ENCODE results near the gene EML2.

Gene EML2

GRCh38 chr19:45567609-45568008 lies 71.6 kb downstream of the EML2 start:
- Histone ChIP-seq H3K27me3 (ENCODE audit: control insufficient read depth, insufficient read depth, low read length) (no peaks in the 10 kb centered on the region), H3K9me3 (ENCODE audit: control insufficient read depth, insufficient read depth, low read depth, low read length) (no peaks in the 10 kb centered on the region), H3K9ac (ENCODE audit: low read length) (no peak overlapping the region), H3K27ac (ENCODE audit: low read depth, low read length) (no peak overlapping the region), H3K4me1 (ENCODE audit: control insufficient read depth, insufficient read depth, low read length) (peaks cover 13% of the 10 kb centered on the region), H3K36me3 (ENCODE audit: control insufficient read depth, insufficient read depth, low read length) (no peaks in the 10 kb centered on the region), H3K4me3 (ENCODE audit: low read depth, low read length) (no peak overlapping the region)

DNA sequence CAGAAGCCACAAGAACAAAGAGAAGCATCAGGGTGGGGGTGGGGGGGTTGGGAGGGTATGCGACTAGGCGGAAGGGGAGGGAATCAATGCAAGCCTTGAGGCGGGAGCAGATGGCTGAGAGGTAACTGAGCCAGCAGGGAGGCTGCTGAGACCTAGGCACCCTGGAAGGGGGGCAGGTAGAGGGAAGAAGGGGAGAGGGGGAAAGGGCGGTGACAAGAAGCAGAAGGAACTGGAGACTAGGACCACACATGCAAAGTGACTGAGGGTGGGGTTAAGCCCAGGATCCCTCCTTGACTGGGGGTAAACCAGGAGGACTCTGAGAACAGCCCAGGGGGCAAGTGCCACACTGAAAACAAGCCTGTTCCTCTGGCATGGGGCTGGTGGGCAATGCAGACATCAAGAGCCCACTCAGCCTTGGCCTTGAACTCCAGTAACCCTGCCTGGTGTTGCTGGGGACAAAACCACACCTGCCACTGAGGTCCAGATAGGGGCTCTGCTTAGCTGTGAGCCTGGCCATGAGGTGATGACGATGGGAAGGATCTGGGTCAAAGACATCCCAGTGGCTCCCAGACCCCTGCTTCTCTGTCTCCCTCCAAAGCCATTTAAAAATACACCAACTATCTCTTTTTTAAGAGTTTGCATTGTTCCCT lies 74.9 kb downstream of the EML2 start:
- Histone ChIP-seq H3K27ac (ENCODE audit: low read depth, low read length) (no peak overlapping the region), H3K9ac (ENCODE audit: low read length) (no peak overlapping the region), H3K9me3 (ENCODE audit: control insufficient read depth, insufficient read depth, low read depth, low read length) (no peaks in the 10 kb centered on the region)

GRCh38 chr19:45560686-45561085 lies 78.5 kb downstream of the EML2 start:
- H3K27ac ChIP-seq (ENCODE audit: low read depth, low read length) = no peak overlapping the region
- no peak overlapping the region for H3K9ac ChIP-seq (ENCODE audit: low read length)
- H3K4me1 ChIP-seq (ENCODE audit: control insufficient read depth, insufficient read depth, low read length) = peaks cover 6% of the 10 kb centered on the region

More for the DNA sequence above, 74.9 kb downstream of the EML2 start:
- Histone ChIP-seq H3K36me3 (ENCODE audit: control insufficient read depth, insufficient read depth, low read length) (no peaks in the 10 kb centered on the region), H3K27me3 (ENCODE audit: control insufficient read depth, insufficient read depth, low read length) (no peaks in the 10 kb centered on the region), H3K4me3 (ENCODE audit: low read depth, low read length) (peak overlapping the region; percentile 32; the same call in 1 of the 2 replicates), H3K4me1 (ENCODE audit: control insufficient read depth, insufficient read depth, low read length) (peaks cover 10% of the 10 kb centered on the region)

DNA sequence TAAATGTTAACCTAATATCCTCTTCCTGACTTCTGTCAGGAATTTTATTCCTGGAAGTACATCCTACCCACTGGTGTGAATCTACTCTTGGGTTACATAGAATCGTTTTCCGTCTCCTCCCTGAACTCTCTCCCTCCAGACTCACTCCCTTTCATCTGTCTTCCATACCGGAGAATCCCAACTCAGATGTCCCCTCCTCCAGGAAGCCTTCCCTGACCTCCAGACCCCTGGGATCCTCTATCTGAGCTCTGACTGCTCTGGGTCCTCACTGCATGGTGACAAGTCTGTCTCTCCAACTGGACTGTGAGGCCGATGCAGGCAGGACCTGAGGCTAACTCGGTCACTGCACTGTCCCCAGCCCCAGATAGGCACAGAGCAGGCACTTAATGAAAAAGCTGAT lies 79.2 kb downstream of the EML2 start:
- H3K27ac ChIP-seq (ENCODE audit: low read depth, low read length) = no peak overlapping the region
- no peak overlapping the region for H3K9ac ChIP-seq (ENCODE audit: low read length)
- H3K27me3 ChIP-seq (ENCODE audit: control insufficient read depth, insufficient read depth, low read length) = no peaks in the 10 kb centered on the region
- no peaks in the 10 kb centered on the region for H3K36me3 ChIP-seq (ENCODE audit: control insufficient read depth, insufficient read depth, low read length)
- H3K4me3 ChIP-seq (ENCODE audit: low read depth, low read length) = no peak overlapping the region
- H3K4me1 ChIP-seq (ENCODE audit: control insufficient read depth, insufficient read depth, low read length) = peaks cover 6% of the 10 kb centered on the region
- H3K9me3 ChIP-seq (ENCODE audit: control insufficient read depth, insufficient read depth, low read depth, low read length) = no peaks in the 10 kb centered on the region

More at GRCh38 chr19:45560686-45561085, 78.5 kb downstream of the EML2 start:
- Histone ChIP-seq H3K4me3 (ENCODE audit: low read depth, low read length) (no peak overlapping the region), H3K27me3 (ENCODE audit: control insufficient read depth, insufficient read depth, low read length) (no peaks in the 10 kb centered on the region), H3K9me3 (ENCODE audit: control insufficient read depth, insufficient read depth, low read depth, low read length) (no peaks in the 10 kb centered on the region), H3K36me3 (ENCODE audit: control insufficient read depth, insufficient read depth, low read length) (no peaks in the 10 kb centered on the region)

All from HUES6 (cell line).